Measurements from ENCODE around the gene PTH2.

The PTH2 gene

DNA sequence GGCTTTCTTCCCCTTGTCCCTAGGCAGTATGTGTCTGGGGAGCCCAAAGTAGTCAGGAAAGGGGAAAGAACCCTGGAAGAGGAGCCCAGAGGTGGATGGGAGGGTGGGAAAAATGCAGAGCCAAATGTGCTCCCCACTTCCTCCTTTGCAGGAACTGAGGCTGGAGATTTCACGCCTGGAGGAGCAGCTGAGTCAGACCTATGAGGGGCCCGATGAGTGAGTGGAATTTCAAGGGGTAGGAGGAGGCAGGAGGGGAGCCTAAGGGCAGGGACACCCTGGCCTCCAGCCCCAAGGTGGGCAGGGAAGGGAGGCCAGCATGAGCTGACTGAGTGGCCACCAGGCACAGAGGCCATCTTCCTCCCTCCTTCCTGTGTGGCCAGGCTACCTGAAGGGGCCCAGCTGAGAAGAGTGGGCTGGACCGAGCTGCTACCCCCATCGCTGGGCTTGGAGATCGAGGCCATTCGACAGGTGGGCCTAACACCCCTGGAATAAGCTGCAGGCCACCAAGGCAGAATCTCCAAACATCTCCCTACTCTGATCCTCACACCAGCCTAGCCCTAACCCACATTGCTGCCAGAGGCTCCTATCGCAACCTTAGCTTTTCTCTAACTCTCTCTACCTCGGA is 14.3 kb downstream of the PTH2 start:
- no peaks in the 10 kb centered on the region for H4K20me1 ChIP-seq (ENCODE audit: insufficient read depth, low read length)
- no peaks in the 10 kb centered on the region for H3K27me3 ChIP-seq (ENCODE audit: insufficient read depth, low read length)
- no peak for TF ChIP-seq EZH2 (IDR thresholded peaks at IDR 0.05; ENCODE audit: borderline replicate concordance, low read length)
- no peak for TF ChIP-seq CTCF (IDR thresholded peaks at IDR 0.05; ENCODE audit: low read length)
- H3K4me1 ChIP-seq (ENCODE audit: insufficient read depth, low read length, severe bottlenecking), result peaks cover 33% of the 10 kb centered on the region
- H3K9ac ChIP-seq (ENCODE audit: low read length), result peak overlapping the region; percentile 17; the same call in 1 of the 2 replicates
- no peak overlapping the region for H2AFZ ChIP-seq (ENCODE audit: low read length)
- H3K36me3 ChIP-seq (ENCODE audit: insufficient read depth, low read length), result no peaks in the 10 kb centered on the region
- H3K27ac ChIP-seq (ENCODE audit: low read depth, low read length, poor library complexity, severe bottlenecking), result peak overlapping the region; percentile 72
- no peaks in the 10 kb centered on the region for H3K9me2 ChIP-seq (ENCODE audit: low read depth, low read length)
- no peaks in the 10 kb centered on the region for H3F3A ChIP-seq (ENCODE audit: insufficient read depth, low read length)
- peak overlapping the region; percentile 11 for H3K4me3 ChIP-seq (ENCODE audit: low read depth, low read length, poor library complexity, severe bottlenecking)
- H3K9me3 ChIP-seq (ENCODE audit: low read length), result no peaks in the 10 kb centered on the region
- H3K4me2 ChIP-seq (ENCODE audit: low read length), result peak overlapping the region; percentile 53
- H3K79me2 ChIP-seq (ENCODE audit: insufficient read depth, low read length), result no peaks in the 10 kb centered on the region

GRCh38 chr19:49407482-49408015 is 15.7 kb downstream of the PTH2 start:
- Histone ChIP-seq H3F3A (ENCODE audit: insufficient read depth, low read length) (no peaks in the 10 kb centered on the region), H3K9ac (ENCODE audit: low read length) (no peak overlapping the region), H3K36me3 (ENCODE audit: insufficient read depth, low read length) (no peaks in the 10 kb centered on the region), H3K4me3 (ENCODE audit: low read depth, low read length, poor library complexity, severe bottlenecking) (no peak overlapping the region), H3K9me2 (ENCODE audit: low read depth, low read length) (no peaks in the 10 kb centered on the region), H3K4me1 (ENCODE audit: insufficient read depth, low read length, severe bottlenecking) (peaks cover 46% of the 10 kb centered on the region), H3K27ac (ENCODE audit: low read depth, low read length, poor library complexity, severe bottlenecking) (no peak overlapping the region), H2AFZ (ENCODE audit: low read length) (no peak overlapping the region), H3K79me2 (ENCODE audit: insufficient read depth, low read length) (no peaks in the 10 kb centered on the region), H3K9me3 (ENCODE audit: low read length) (no peaks in the 10 kb centered on the region), H3K27me3 (ENCODE audit: insufficient read depth, low read length) (no peaks in the 10 kb centered on the region), H3K4me2 (ENCODE audit: low read length) (no peak overlapping the region), H4K20me1 (ENCODE audit: insufficient read depth, low read length) (no peaks in the 10 kb centered on the region)
- TF ChIP-seq EZH2 (IDR thresholded peaks at IDR 0.05; ENCODE audit: borderline replicate concordance, low read length) (no peak), CTCF (IDR thresholded peaks at IDR 0.05; ENCODE audit: low read length) (no peak)

- Histone ChIP-seq H3K9me2 (ENCODE audit: low read depth, low read length) (no peaks in the 10 kb centered on the region), H3K79me2 (ENCODE audit: insufficient read depth, low read length) (no peaks in the 10 kb centered on the region), H3F3A (ENCODE audit: insufficient read depth, low read length) (no peaks in the 10 kb centered on the region), H4K20me1 (ENCODE audit: insufficient read depth, low read length) (no peaks in the 10 kb centered on the region), H3K9me3 (ENCODE audit: low read length) (no peaks in the 10 kb centered on the region), H3K4me3 (ENCODE audit: low read depth, low read length, poor library complexity, severe bottlenecking) (no peak overlapping the region), H3K4me1 (ENCODE audit: insufficient read depth, low read length, severe bottlenecking) (peaks cover 46% of the 10 kb centered on the region), H3K27me3 (ENCODE audit: insufficient read depth, low read length) (no peaks in the 10 kb centered on the region), H3K36me3 (ENCODE audit: insufficient read depth, low read length) (no peaks in the 10 kb centered on the region), H3K9ac (ENCODE audit: low read length) (no peak overlapping the region), H3K4me2 (ENCODE audit: low read length) (no peak overlapping the region), H3K27ac (ENCODE audit: low read depth, low read length, poor library complexity, severe bottlenecking) (no peak overlapping the region), H2AFZ (ENCODE audit: low read length) (no peak overlapping the region)
- TF ChIP-seq CTCF (IDR thresholded peaks at IDR 0.05; ENCODE audit: low read length) (no peak), EZH2 (IDR thresholded peaks at IDR 0.05; ENCODE audit: borderline replicate concordance, low read length) (no peak)
These were observed 16.2 kb downstream of the PTH2 start for GRCh38 chr19:49407079-49407478.

Measured in OCI-LY1 (cell line).